HG02678 (cell line): ENCODE data around the gene BCO2.

Experiments
- ATAC-seq: cut with Tn5 transposase; IDR thresholded peaks from one replicate; pipeline ENCODE4 v1.9.1; 2021; ENCODE audit warnings: mild to moderate bottlenecking, moderate library complexity; ENCODE audit not compliant: unreplicated experiment

BCO2 gene

DNA sequence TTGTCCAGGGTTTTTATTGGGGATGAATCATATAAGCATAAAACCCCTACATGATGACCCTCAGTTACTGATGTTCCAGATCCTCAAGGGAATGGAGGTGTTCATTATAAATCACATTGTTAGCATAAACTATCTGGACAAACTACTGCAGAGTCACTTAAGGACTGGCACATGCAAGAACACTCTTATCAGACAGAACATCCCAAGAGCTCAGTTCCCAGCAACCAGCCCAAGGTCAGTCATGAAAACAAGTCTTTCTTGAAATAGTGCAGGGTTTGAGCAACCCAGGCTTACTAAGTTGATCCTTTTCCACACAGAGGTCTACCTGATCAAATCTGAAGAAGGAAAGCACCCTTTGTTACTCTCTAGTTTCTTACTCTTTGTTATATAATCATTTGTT, 37.4 kb downstream of the BCO2 start:
- ATAC-seq = no peak

DNA sequence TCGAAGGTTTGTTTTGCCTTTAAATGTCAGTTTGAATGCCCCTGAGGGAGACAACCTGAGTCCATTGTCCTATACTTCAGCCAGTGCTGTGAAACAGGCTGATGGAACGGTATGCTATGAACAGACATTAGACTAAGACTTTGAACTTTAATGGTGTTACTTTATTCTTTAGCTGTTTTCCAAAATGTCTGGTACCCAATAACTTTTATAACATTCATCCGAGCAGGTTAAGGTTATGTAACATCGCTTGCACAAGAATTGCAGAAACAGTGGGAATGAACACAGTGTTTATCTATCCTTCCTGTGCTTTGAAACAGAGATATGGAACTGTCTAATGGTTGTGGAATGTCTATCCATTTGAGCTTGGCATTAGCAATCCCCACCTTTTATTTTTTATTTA, 38.4 kb downstream of the BCO2 start:
- ATAC-seq = no peak

DNA sequence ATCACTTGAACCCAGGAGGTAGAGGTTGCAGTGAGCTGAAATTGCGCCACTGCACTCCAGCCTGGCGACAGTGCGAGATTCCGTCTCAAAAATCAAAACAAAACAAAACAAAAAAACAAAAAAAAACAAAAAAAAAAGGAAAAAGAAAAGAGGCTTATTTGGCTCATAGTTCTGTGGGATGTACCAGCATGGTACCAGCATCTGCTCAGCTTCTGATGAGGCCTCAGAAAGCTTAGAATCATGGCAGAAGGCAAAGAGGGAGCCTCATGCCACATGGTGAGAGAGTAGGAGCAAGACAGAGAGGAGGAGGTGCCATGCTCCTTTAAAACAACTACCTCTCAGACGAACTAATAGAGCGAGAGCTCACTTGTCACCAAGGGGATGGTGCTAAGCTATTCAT, 40.3 kb downstream of the BCO2 start:
- no peak for ATAC-seq

DNA sequence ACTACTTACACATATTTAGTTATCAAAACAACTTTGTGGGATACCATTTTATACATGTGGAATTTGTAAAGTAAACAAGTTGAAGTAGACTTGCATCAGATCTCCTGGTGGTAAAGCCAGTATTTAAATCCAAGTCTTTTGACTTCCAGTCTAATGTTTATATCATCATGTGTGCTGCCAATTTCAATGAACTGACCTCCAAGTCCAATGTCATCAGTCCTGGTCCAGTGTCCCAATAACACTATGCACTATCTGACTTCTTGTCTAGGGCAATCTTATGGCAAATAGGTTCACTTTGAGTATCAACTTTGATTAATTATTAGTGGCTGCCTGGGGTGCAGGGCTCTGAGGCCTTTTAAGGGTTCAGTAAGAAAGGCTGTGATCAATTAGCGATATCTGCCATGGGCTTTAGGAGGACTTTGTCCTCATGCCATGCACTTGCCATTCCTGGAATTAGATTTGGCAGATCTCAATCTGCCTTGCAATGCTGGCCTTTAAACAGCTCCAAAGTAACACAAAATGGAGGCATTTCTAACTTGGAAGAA, 41.3 kb downstream of the BCO2 start:
- no peak for ATAC-seq

DNA sequence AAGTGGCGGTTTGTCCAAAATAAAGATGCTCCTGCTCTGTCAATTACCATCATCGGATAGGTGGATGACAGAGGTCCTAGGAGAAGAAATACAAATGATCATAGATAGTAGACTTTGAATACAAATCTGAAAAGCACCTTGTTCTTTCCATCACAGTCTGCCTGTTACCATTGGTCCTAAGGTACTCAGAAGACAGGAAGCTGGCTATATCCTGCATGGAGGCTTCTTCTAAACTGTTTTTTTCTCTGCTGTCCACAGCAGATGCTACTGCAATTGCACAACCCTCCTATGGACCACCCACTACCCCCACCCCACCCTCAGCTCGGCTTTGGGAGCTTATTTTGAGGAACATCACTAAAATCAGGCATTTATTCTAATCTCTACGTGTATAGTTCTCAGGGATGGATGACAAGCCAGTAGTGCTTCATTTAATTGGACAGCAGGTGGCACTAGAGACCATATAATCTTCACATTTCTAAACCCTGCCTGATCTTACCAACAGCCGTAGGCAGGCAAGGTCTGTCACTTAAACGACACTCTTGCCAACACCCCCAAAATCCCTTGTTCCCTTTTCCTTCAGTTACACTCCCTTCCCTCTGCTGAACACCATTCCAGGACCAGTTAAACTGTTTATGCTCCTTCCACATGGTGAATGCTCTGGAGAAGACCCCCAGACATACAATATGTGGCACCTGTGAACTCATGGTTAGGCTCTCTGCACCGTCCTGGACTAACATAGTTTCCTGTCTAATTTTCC, 44.3 kb downstream of the BCO2 start:
- peak; percentile 97 for ATAC-seq

DNA sequence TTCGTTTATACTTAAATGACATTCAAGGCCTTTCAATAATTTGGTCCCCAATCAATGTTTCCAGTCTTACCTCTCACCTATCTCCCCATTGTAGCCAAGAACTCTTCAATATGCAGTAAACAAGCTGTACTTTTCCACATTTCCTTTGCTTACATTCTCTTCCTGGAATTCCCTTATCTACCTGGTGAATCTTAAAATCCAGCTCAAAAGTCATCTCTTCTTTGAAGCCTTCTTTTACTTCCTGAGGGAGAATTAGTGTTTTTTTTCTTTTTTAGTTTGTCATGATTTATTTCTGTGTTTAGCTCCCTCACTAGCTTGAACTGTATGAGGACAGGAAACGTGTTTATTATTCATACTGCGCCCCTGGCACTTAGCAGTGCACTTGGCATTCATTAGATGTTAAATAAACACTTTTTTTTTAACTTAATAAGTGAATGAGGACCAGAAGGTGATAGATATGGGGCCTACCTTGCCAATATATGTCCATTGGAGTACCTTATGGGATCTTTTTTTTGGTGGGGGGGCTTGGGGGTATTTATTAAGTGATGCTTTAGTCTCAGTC, 46.0 kb downstream of the BCO2 start:
- no peak for ATAC-seq

DNA sequence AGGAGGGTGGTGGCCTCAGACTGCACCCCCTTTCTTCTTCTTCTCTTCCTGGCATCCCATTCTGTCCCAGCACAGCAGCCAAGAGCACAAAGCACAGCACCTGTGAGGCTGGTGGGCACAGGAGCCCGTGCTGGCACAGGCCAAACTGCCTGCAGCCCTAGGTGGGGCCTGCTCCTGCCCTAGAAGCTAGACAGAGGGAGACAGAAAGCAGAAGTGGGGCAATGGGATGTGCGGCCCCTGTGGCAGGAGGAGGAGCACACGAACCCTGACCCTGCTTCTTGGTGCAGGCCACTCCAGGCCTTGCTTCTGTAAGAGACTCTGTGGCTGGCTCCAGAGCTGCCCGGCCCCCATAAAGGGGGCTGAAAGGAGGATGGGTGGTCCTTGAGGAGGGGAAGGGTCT, 47.0 kb downstream of the BCO2 start:
- no peak for ATAC-seq

DNA sequence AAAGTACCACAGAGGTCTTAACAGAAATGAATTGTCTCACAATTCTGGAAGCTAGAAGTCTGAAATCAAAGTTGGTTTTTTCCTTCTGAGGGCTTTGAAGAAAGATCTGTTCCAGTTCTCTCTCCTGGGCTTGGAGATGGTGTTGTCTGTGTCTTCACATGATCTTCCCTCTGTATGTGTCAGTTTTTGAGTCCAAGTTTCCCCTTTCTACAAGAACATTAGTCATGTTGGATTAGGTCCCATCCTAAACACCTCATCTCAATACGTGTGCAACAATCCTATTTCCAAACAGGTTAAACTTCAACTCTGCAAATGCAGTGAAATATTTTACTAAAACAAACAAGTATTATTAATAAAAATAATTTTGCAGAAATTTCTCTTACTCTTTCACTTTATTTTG, 47.8 kb downstream of the BCO2 start:
- ATAC-seq = no peak

DNA sequence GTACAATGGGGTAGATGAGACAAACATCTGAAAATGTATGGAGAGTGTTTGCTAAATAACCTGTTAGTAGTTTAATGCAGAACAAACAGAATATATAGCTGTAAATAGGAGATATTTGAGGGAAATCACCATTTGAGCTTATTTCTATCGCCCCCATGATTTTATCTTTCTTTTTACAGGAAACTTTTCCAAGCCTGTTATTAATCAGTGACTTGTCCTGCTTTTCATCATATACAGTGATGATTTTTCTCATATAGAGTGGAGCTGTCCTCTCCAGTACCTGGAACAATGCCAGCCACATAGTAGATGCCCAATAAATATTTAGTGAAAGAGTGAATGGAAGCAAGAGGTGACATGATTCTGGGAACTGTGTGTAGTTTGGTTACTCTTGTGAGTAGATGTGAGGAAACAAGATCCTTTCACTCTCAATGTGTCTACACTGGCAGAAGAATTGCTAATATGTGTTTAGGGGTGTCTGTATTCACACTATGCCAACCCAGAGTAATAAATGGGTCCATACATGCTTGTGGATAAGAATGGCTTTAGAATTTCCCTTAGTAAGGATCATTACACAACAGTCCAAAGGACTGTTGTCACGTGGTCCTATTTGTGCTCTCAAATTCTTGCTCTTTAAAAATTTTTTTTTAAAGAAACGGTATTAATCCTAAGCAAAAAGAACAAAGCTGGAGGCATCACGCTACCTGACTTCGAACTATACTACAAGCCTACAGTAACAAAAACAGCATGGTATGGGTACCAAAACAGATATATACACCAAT, 48.6 kb downstream of the BCO2 start:
- no peak for ATAC-seq

DNA sequence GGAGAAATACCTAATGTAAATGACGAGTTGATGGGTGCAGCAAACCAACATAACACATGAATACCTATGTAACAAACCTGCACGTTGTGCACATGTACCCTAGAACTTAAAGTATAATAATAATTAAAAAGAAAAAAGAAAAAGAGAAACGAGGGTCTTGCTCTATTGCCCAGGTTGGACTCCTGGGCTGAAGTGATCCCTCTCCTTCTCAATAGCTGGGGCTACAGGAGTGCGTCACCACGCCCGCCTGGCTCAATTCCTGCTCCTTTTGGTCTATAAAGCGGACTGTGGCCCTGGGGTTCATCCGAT, 50.4 kb downstream of the BCO2 start:
- no peak for ATAC-seq

DNA sequence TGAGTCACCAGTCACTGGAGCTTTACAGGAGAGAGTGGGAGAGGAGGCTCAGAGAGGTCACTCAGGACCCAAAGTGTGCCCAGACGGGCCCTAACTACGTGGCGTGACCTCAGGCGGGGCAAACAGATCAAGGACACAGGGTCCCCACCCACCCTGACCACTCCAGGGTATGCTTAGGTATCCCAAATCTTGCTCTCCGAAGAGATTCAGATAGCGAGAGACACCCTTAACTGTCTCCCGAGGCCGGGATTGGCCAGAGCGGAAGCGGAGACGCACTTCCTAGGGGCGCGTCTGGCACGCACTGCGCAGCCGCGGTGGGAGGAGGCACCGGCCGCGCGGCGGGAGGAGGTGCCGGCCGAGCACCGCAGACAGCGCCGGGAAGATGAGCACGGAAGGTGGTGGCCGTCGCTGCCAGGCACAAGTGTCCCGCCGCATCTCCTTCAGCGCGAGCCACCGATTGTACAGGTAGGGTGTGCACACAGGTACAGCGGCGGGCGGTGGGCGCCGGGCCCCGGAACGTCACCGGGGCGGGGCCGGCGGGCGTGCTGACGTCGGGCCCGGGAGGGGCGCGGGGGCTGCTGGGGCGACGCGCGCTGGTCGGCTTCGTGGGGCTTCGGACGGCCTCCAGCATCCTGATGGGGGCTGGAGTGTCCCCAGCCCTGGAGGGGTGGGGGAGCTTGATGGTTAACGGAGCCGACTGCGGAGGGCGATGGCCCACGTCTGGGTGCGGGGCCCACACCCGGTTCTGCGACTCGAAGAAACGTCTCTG, 50.9 kb downstream of the BCO2 start, which contains the start of gene PTS:
TSS of gene PTS (plus strand) at position 367 of the 769 bp plus-strand sequence. CDS start at position 383, 16 bp downstream.
- ATAC-seq = peak; percentile 95

DNA sequence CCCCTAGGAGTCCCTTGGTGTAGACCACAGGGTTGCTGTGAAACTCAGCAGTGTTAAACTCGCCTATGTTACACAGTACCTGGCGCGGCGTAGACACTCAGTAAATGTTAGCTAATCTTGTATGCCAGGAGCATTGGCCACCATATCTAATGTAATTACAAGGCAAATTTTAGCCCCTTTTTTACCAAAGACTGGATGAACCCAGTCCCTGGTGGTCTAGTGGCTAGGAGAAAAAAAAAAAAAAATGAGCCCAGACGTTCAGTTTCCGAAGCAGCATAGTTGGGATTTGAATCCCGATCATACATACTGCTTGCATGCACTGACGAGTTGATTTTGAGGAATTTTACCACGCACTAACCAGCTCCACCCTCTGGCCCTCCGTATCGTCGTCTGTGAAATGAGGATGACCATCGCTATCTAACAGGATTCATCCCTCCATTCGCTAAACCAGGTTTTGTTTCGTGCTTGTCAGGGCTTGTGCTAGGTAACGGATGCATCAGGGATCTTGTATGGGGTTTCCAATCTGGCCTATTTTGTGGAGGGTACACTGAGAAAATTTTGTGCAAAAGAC, 51.6 kb downstream of the BCO2 start:
- peak; percentile 50 for ATAC-seq

DNA sequence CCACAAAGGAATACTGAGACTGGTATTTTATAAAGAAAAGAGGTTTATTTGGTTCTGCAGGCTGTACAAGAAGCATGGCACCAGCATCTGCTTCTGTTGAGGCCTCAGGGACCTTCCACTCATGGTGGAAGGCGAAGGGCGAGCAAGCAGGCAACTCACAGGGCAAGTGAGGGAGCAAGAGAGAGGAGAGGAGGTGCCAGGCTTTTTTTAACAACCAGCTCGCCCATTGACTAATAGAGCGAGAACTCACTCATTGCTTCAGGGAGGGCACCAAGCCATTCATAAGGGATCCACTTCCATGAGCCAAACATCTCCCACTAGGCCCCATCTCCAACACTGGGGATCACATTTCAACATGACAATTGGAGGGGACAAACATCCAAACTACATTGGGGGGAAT, 52.2 kb downstream of the BCO2 start:
- ATAC-seq = no peak

DNA sequence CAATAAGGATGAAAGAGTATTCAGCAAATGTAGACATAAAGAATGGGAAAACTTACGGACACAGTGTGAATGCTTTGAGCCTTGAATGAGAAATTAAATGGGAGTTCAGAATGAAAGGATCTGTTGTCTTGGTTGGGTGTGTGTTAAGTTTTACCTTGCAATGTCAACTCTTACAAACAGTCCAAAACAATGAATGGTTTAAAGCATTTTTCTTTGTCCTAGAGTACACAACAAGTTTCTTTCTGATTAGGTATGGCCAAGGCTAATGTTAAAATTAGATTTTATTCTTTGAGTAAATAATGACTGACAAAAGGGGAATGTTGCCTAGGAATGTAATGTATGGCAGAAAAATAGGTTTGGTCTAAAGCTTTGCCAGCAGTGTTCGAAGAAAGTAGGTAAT, 53.4 kb downstream of the BCO2 start:
- ATAC-seq = no peak

DNA sequence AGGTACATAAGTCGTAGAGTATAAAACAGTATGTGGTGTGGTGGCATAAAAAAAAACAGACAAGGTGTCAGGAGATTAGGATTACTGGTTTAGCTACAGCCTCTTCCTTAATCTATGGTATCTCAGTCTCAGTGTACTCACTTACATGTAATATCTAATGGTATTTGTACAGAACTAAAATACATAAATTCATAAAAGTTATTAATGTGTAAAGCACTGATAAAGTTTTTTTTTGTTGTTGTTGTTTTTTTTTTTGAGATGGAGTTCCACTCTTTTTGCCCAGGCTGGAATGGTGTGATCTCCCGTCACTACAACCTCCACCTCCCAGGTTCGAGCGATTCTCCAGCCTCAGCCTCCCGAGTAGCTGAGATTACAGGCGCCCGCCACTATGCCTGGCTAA, 53.8 kb downstream of the BCO2 start:
- ATAC-seq = no peak

DNA sequence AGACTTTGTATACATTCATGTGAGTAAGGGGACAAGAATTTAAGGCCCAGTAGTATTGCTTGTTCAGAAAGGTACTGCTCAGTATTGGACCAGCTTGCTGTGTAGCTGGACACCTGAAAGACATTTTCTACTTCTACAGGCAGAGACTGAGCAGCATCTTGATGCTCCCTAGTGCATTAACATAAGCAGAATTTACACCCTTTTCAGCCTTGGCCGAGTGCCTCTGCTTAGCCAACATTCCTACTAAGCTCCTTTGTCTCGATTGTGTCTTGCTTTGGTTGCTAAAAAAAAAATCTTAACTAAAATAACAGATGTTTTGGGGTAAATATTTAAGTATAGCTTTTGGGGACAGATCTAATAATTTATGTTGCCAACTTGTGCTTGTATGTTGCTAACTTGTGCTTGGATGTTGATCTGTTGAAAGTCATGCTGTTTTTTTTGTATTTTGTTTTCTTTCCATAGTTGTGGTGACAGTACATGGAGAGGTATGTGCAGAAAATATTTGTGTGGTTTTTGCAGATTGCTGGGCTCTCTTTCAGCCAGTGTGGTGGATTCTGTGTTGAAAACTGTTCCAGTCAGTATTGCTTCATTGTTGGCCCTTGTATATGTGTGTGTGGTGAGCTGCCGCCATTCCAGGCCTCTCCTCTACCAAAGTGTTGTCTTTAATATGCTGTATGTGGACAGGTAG, 54.6 kb downstream of the BCO2 start:
- ATAC-seq = no peak

DNA sequence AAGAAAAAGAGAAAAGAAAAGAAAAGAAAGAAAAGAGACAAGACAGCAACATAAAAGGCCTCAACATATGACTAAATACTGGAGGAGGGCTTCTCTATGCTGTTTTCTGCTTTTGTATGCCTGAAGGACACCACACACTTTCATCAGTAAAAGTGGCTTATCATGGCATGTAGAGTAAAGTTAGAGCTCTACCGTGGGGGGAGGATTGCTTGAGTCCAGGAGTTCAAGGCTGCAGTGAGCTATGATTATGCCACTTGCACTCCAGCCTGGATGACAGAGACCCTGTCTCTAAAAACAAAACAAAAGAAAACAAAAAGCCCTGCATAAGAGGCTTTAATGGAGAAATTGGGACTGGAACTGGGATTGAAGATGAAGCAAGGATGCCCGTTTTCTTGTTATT, 56.6 kb downstream of the BCO2 start:
- ATAC-seq = no peak

DNA sequence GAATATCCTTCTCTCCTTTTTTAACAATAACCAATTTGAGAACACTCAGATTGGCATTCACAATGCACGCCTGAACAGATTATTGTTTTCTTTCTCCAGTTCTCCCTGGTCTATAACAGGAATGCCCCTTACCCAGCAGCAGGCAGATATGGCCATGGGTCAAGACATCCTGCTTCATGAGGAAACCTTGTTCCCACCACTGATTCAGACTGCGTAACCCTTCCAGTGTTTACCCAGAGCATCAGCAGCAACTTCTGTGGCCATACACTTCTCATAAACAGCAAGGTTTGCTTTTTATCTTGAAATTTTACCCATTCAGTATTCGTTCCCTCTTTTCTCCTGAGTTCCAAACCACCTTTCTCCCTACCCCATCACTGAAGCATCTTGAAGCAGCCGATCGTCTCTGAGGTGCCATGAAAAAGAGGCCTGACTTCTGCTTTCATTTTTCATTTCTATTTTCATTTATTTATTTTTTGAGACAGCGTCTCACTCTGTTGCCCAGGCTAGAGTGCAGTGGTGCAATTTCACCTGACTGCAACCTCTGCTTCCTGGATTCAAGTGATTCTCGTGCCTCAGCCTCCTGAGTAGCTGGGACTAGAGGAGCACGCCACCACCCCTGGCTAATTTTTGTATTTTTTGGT, 60.6 kb downstream of the BCO2 start:
- no peak for ATAC-seq

DNA sequence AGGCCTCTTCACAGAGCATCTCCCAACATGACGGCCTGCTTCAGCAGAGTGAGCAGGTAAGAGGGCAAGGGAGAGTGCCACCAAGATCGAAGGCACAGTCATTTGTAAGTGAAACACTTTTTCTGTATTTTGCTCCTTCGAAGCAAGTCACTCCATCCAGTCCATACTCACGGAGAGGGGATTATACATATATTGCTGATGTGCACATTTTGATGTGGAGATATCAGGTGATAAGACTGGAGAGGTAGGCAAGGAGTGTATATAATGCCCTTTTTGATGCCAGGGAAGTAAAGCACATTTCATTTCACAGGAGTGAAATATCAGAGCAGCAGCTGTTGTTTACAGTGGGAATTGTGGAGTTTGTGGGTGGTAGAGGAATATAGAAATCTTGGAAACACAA, 62.1 kb downstream of the BCO2 start:
- ATAC-seq = no peak

DNA sequence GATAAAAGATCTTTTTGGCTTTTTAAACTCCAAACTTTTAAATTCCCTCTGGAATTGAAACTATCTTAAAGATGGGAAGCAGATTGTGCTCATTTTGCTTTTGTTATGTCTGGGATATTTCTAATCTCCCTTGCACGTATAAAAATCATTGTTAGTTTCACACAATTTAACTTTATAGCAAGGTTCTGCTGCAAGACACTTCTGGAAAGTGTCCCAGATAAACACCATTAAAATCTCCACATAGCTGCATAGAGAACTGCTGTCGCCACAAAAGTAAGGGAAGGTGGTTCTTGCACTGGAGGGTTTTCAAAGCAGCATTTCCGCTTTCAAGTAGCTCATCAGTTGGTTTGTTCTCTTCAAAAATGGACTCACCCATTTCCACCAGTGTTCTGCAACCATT, 62.7 kb downstream of the BCO2 start:
- ATAC-seq = no peak
